Measurements from ENCODE around the gene YJEFN3.

The YJEFN3 gene

DNA sequence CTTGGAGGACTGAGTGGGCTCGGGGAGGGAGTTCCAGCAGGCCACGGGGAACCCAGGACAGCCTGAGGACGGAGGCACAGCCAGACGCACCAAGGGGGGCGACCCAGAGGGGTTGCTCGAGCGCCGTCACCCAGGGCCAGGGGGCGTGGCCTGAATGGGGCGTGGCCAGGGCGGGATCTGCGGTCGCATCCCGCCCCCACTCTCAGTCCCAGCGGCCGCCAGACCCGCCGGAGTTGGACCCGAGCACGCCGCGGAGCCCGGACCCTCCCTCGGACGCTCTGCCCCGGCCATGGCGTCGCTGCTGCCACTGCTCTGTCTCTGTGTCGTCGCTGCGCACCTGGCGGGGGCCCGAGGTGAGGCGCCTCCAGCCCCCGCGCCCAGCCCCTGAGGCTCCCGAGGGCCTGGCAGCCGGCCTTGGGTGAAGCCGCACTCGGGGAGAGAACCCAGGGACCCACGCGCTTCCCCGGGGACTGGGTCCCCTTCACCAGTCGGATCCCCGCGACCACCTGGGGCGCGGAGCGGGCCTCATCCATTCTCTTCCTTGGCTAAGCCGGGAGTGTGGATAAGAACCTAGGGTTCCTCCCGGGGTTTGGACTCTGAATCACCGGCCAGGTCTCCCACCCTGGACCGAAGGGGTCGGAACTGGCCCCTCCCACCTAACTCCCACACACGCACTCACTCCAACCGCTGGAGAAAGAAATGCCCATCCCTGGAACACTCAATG is 9.5 kb downstream of the YJEFN3 start, which contains the start of gene CILP2:
Gene CILP2 (plus strand): TSS at position 205 of the 724 bp plus-strand sequence. CDS start 85 bp downstream, at position 290.
- no peaks in the 10 kb centered on the region for H3K4me1 ChIP-seq (ENCODE audit: low read length)
- H2AFZ ChIP-seq (ENCODE audit: low read depth, low read length): no peak within 1 kb of the TSS

DNA sequence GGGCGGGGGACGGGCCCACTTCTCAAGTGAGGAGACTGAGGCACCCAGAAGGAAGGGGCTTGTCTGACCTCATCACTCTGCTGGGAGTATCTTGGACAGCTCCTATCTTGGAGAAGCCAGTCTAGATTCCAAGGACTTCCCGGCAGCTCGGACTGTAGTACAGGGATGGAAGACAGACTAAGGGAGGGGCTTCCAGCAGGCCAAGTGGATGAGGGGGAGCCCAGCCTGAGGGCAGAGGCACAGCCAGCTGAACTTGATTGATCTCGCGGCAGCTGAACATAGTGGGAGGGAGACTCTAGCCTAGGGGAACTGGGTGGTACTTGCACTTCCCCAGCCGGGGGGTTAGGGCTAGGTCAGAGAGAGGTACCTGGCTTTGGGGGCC is 10.1 kb downstream of the YJEFN3 start:
- no peak overlapping the region for H2AFZ ChIP-seq (ENCODE audit: low read depth, low read length)
- H3K79me2 ChIP-seq (ENCODE audit: low read length): no peaks in the 10 kb centered on the region
- H3K4me1 ChIP-seq (ENCODE audit: low read length): no peaks in the 10 kb centered on the region
- no peak overlapping the region for H3K4me2 ChIP-seq (ENCODE audit: low read length)
- H3K27ac ChIP-seq (ENCODE audit: low read length): no peak overlapping the region
- H3K36me3 ChIP-seq (replicated peaks; ENCODE audit: low read depth, low read length): no peaks in the 10 kb centered on the region
- H3K9me3 ChIP-seq (ENCODE audit: insufficient read depth, low read length): no peaks in the 10 kb centered on the region
- no peaks in the 10 kb centered on the region for H4K20me1 ChIP-seq (ENCODE audit: insufficient read depth, low read length)
- TF ChIP-seq, protein P1, sequence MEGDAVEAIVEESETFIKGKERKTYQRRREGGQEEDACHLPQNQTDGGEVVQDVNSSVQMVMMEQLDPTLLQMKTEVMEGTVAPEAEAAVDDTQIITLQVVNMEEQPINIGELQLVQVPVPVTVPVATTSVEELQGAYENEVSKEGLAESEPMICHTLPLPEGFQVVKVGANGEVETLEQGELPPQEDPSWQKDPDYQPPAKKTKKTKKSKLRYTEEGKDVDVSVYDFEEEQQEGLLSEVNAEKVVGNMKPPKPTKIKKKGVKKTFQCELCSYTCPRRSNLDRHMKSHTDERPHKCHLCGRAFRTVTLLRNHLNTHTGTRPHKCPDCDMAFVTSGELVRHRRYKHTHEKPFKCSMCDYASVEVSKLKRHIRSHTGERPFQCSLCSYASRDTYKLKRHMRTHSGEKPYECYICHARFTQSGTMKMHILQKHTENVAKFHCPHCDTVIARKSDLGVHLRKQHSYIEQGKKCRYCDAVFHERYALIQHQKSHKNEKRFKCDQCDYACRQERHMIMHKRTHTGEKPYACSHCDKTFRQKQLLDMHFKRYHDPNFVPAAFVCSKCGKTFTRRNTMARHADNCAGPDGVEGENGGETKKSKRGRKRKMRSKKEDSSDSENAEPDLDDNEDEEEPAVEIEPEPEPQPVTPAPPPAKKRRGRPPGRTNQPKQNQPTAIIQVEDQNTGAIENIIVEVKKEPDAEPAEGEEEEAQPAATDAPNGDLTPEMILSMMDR (IDR thresholded peaks at IDR 0.05; ENCODE audit: low read depth, low read length): no peak
- TF ChIP-seq EZH2phosphoT487 (IDR thresholded peaks at IDR 0.05; ENCODE audit: low read depth): no peak
- no peak overlapping the region for H3K4me3 ChIP-seq (ENCODE audit: low read length)
- H3K9ac ChIP-seq (ENCODE audit: low read length): no peak overlapping the region
- no peaks in the 10 kb centered on the region for H3K27me3 ChIP-seq (ENCODE audit: low read depth, low read length)

More for the DNA sequence above, 9.5 kb downstream of the YJEFN3 start, which contains the start of gene CILP2:
- Histone ChIP-seq H3K4me3 (ENCODE audit: low read length) (no peak within 1 kb of the TSS), H3K36me3 (replicated peaks; ENCODE audit: low read depth, low read length) (no peaks in the 10 kb centered on the region), H3K79me2 (ENCODE audit: low read length) (no peaks in the 10 kb centered on the region), H3K4me2 (ENCODE audit: low read length) (no peak within 1 kb of the TSS), H3K9me3 (ENCODE audit: insufficient read depth, low read length) (no peaks in the 10 kb centered on the region), H3K27me3 (ENCODE audit: low read depth, low read length) (no peaks in the 10 kb centered on the region), H3K9ac (ENCODE audit: low read length) (no peak within 1 kb of the TSS), H4K20me1 (ENCODE audit: insufficient read depth, low read length) (no peaks in the 10 kb centered on the region), H3K27ac (ENCODE audit: low read length) (no peak within 1 kb of the TSS)
- TF ChIP-seq, protein P1 (IDR thresholded peaks at IDR 0.05; ENCODE audit: low read depth, low read length): no peak
- TF ChIP-seq EZH2phosphoT487 (IDR thresholded peaks at IDR 0.05; ENCODE audit: low read depth): no peak

DNA sequence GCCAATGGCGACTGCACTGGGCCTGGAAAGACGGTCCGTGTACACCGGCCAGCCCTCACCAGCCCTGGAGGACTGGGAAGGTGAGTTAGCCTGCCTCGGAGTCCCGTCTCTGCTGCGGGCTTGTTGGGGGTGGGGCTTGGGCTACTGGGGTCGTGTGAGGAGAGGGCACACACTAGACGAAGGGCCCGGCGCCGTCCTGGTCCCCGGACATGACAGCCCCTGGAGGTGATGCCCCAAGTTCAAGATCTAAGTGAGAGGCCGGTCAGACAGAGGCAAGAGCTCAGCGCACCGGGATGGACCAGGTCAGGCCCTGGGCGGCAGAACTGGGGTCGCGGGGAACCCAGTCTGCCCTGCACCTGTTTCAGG is 11.0 kb downstream of the YJEFN3 start:
- Histone ChIP-seq H3K4me3 (ENCODE audit: low read length) (no peak overlapping the region), H3K9ac (ENCODE audit: low read length) (no peak overlapping the region), H3K27ac (ENCODE audit: low read length) (no peak overlapping the region), H4K20me1 (ENCODE audit: insufficient read depth, low read length) (no peaks in the 10 kb centered on the region), H3K27me3 (ENCODE audit: low read depth, low read length) (no peaks in the 10 kb centered on the region), H3K9me3 (ENCODE audit: insufficient read depth, low read length) (no peaks in the 10 kb centered on the region), H2AFZ (ENCODE audit: low read depth, low read length) (no peak overlapping the region), H3K79me2 (ENCODE audit: low read length) (no peaks in the 10 kb centered on the region), H3K4me2 (ENCODE audit: low read length) (no peak overlapping the region), H3K4me1 (ENCODE audit: low read length) (no peaks in the 10 kb centered on the region), H3K36me3 (replicated peaks; ENCODE audit: low read depth, low read length) (no peaks in the 10 kb centered on the region)
- no peak for TF ChIP-seq EZH2phosphoT487 (IDR thresholded peaks at IDR 0.05; ENCODE audit: low read depth)
- TF ChIP-seq, protein P1 (IDR thresholded peaks at IDR 0.05; ENCODE audit: low read depth, low read length): no peak

DNA sequence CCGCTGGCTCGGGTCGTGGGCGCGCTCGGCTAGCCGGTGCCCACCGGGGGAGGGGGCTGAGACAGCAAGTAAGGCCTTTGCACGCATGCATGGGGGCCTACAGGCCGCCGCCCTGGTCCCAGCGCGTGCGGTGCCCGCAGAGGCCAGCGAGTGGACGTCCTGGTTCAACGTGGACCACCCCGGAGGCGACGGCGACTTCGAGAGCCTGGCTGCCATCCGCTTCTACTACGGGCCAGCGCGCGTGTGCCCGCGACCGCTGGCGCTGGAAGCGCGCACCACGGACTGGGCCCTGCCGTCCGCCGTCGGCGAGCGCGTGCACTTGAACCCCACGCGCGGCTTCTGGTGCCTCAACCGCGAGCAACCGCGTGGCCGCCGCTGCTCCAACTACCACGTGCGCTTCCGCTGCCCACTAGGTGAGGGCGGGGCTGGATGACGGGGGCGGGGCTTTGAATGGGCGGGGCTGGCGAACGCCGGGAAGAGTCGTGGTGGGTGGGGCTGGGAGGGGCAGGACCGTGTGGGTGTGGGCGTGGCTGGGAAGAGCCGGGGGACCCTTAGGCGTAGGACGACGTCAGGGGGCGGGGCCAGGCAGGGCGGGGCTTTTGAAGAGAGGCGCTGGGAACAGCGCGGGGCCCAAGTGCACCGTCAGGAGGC is 11.5 kb downstream of the YJEFN3 start:
- Histone ChIP-seq H3K36me3 (replicated peaks; ENCODE audit: low read depth, low read length) (no peaks in the 10 kb centered on the region), H4K20me1 (ENCODE audit: insufficient read depth, low read length) (no peaks in the 10 kb centered on the region), H3K27ac (ENCODE audit: low read length) (no peak overlapping the region), H3K79me2 (ENCODE audit: low read length) (no peaks in the 10 kb centered on the region), H2AFZ (ENCODE audit: low read depth, low read length) (no peak overlapping the region), H3K9me3 (ENCODE audit: insufficient read depth, low read length) (no peaks in the 10 kb centered on the region), H3K4me1 (ENCODE audit: low read length) (no peaks in the 10 kb centered on the region), H3K9ac (ENCODE audit: low read length) (no peak overlapping the region), H3K27me3 (ENCODE audit: low read depth, low read length) (no peaks in the 10 kb centered on the region), H3K4me2 (ENCODE audit: low read length) (no peak overlapping the region), H3K4me3 (ENCODE audit: low read length) (no peak overlapping the region)
- no peak for TF ChIP-seq EZH2phosphoT487 (IDR thresholded peaks at IDR 0.05; ENCODE audit: low read depth)
- TF ChIP-seq, protein P1 (IDR thresholded peaks at IDR 0.05; ENCODE audit: low read depth, low read length): no peak
